Measurements from ENCODE around the gene FAM114A1.

Gene FAM114A1

DNA sequence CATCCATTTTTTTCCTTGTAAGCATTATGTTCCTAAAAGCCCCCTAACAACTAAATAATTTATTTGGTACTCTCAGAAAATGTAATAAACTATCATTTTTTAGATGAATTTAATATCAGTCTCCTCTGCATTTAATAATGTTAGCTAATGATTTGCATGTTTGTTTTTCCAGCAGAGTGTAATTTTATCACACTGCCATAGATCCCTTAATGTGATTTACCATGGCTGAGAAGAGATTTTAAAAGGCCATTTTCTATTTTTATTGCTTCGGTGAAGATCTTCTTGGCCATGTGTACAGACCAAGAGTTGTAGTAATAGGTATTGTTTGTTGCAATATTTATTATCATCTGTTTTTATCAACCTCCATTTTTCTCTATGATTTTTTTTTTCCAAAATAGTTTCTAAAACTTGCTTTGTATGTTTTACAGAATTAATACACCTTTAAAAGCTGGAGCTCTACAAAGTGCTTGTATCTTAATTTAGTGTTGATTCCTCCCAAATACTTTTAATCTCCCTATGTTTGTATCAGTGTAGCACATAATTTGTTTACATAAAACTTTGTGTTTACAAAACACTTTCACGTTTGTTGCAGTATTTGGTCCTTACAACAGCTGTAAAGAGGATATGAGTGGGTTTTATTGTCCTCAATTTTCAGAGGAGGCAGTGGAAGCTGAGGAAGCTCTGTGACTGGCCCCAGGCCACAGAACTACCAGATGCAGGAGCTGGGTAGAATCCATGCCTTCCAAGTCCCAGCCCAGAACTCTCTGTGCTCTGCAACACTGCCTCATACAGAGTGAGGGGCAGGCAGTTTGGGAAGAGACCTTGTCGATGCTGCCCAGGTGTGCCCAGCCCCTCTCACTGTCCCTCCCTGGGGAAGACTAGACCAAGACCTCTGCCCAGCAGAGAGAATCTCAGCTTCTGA, 58.1 kb downstream of the FAM114A1 start:
- TF ChIP-seq, protein P1, sequence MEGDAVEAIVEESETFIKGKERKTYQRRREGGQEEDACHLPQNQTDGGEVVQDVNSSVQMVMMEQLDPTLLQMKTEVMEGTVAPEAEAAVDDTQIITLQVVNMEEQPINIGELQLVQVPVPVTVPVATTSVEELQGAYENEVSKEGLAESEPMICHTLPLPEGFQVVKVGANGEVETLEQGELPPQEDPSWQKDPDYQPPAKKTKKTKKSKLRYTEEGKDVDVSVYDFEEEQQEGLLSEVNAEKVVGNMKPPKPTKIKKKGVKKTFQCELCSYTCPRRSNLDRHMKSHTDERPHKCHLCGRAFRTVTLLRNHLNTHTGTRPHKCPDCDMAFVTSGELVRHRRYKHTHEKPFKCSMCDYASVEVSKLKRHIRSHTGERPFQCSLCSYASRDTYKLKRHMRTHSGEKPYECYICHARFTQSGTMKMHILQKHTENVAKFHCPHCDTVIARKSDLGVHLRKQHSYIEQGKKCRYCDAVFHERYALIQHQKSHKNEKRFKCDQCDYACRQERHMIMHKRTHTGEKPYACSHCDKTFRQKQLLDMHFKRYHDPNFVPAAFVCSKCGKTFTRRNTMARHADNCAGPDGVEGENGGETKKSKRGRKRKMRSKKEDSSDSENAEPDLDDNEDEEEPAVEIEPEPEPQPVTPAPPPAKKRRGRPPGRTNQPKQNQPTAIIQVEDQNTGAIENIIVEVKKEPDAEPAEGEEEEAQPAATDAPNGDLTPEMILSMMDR (IDR thresholded peaks at IDR 0.05; ENCODE audit: control insufficient read depth, insufficient read depth, low read depth, low read length, missing control alignments): no peak
- no peak for DNase-seq (ENCODE audit: low read depth)
- no peak overlapping the region for H3K4me3 ChIP-seq (ENCODE audit: control insufficient read depth, low read depth, low read length)

DNA sequence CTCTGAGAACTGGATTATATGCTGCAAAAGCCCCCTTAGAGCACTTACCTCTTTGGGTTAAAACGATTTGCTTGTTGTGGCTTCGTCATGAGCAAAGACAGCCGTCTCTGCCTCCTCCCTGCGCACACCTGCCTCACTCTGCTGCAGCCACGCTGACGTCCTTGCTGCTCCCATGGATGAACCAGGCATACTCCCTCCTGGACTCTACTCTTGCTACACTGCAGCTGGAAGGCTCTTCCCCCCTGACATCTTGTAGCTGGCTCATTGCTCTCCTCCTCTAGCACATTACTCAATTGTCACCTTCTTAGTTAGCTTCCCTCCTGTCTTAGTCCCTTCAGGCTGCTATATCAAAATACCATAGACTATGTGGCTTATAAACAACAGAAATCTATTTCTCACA, 59.3 kb downstream of the FAM114A1 start:
- TF ChIP-seq, protein P1 (IDR thresholded peaks at IDR 0.05; ENCODE audit: control insufficient read depth, insufficient read depth, low read depth, low read length, missing control alignments): no peak
- DNase-seq (ENCODE audit: low read depth): no peak
- H3K4me3 ChIP-seq (ENCODE audit: control insufficient read depth, low read depth, low read length): no peak overlapping the region

DNA sequence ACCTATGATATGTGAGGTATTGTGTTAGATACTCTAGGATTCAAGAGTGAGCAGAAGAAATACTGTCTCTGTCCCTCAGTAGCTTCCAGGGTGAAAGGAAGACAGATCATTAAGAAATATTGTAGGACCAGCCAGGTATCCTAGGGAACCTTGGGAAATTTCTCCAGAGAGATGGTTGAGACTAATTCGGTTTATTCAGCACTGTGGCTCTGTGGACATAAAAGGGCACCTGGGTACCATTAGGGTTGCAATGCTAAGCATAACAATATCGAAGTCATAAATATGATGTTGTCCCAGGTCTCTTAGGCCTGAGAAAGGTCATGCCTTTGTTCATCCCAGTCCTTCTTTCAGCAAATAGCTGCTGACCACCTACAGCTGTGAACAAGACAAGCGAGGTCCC, 61.0 kb downstream of the FAM114A1 start:
- TF ChIP-seq, protein P1 (IDR thresholded peaks at IDR 0.05; ENCODE audit: control insufficient read depth, insufficient read depth, low read depth, low read length, missing control alignments): no peak
- no peak overlapping the region for H3K4me3 ChIP-seq (ENCODE audit: control insufficient read depth, low read depth, low read length)
- DNase-seq (ENCODE audit: low read depth): no peak

DNA sequence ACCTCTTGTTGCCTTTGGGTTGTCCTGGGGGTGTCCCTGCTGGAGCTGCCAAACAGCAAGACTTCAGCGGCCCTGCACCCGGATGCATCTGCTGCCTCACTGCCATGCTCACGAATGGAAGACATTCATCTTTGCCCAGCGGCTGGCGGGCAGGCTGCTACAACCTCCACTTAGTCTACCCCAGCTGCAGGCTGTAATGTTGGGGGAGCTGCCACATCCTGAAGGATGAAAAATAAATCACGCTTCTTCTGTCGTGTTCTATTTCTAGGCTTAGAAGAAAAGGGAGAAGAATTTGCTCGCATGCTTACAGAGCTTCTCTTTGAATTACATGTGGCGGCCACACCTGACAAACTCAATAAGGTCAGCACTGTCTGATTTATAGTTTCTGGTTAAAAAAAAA, 61.4 kb downstream of the FAM114A1 start:
- TF ChIP-seq, protein P1 (IDR thresholded peaks at IDR 0.05; ENCODE audit: control insufficient read depth, insufficient read depth, low read depth, low read length, missing control alignments): no peak
- DNase-seq (ENCODE audit: low read depth): no peak
- no peak overlapping the region for H3K4me3 ChIP-seq (ENCODE audit: control insufficient read depth, low read depth, low read length)

DNA sequence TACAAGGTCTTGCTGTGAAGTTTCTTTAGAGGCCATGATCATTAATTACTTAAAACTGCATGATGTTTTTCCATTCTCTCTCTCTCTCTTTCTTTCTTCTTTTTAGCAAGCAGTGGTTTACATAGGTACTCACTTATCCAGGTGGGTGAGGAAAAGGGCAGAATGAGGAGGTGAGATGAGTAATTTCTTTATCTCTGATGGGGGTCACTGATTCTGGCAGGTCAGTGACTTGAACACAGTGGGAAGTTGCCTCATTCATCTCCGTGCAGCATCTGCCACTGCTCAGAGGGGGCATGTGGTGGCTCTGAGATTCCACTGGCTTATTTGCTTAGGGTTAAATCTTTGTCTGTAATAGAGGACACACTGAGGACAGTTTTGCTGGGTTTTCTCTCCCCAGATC, 62.6 kb downstream of the FAM114A1 start:
- TF ChIP-seq, protein P1 (IDR thresholded peaks at IDR 0.05; ENCODE audit: control insufficient read depth, insufficient read depth, low read depth, low read length, missing control alignments): no peak
- no peak overlapping the region for H3K4me3 ChIP-seq (ENCODE audit: control insufficient read depth, low read depth, low read length)
- no peak for DNase-seq (ENCODE audit: low read depth)

DNA sequence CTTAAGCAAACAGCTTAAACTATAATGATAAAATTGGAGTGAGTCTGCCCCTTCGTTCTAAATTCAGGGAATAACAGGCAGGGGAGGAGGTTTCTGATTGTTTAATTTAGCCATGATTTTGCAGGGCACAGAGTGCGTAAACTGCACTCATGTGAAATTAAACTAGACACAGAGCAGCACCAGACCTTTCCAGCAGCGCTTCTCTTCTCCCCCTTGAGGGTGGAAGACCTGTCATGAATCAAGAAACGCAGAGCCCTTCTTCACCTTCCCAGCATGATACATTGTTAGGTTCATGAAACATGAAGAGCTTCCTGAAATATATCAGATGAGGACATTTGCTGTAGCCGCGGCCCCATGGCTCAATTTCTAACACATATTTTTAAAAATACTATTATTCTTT, 63.1 kb downstream of the FAM114A1 start:
- TF ChIP-seq, protein P1 (IDR thresholded peaks at IDR 0.05; ENCODE audit: control insufficient read depth, insufficient read depth, low read depth, low read length, missing control alignments): no peak
- DNase-seq (ENCODE audit: low read depth): no peak
- H3K4me3 ChIP-seq (ENCODE audit: control insufficient read depth, low read depth, low read length): no peak overlapping the region
